Mammary epithelial cell (primary cell): ENCODE measurements around the gene BPIFB6.

Experiments used
- CTCF ChIP-seq, 2 donors: IDR thresholded peaks in 1 of 2; conservative IDR thresholded peaks in 1 of 2; 2 replicates each; pipeline ENCODE4 v1.5.1; 2011 to 2012; ENCODE audit warnings: inconsistent platforms in 2 of 2, low read length in 2 of 2, mild to moderate bottlenecking in 2 of 2, control low read depth in 1 of 2, low read depth in 1 of 2; ENCODE audit not compliant: insufficient read depth in 1 of 2; ENCODE audit errors: extremely low read depth in 1 of 2
- EZH2 ChIP-seq: IDR thresholded peaks from 2 replicates; pipeline ENCODE4 v1.6.1; 2012; ENCODE audit warnings: low read length, inconsistent platforms, borderline replicate concordance

- TF ChIP-seq CTCF (conservative IDR thresholded peaks at IDR 0.05 in 1 of 2, IDR thresholded peaks at IDR 0.05 in 1 of 2; ENCODE audit: extremely low read depth in 1 of 2, insufficient read depth in 1 of 2, low read depth in 1 of 2, low read length in 2 of 2) (no peak), EZH2 (no peak)
Measured at GRCh38 chr20:32988008-32988407, 43.4 kb upstream of the BPIFB6 start.
